Tibial nerve (tissue), 4 donors: Measurements from ENCODE around the gene NNMT. TPM values are rescaled to one million over a fixed set of nuclear protein-coding genes. Genes with fewer than 3 reads are reported as not detected.
A peak's percentile ranks its signal among the peaks of the same experiment; 100 is the strongest.

Experiments
- DNase-seq, 2 donors: peaks; one replicate each; pipeline ENCODE4 v3.0.0-alpha.2; 2019; ENCODE audit warnings: low spot score in 2 of 2
- H3K27ac ChIP-seq, 4 donors: fragments of 200-600 bp; sonication (generic) in 3 of 4; one replicate each; pipeline ENCODE4 v1.5.1; 2017 to 2019; ENCODE audit warnings: mild to moderate bottlenecking in 1 of 4
- H3K27me3 ChIP-seq, 2 donors: fragments of 200-600 bp; sonication (generic) in 1 of 2; one replicate each; pipeline versions ENCODE4 v1.5.1 to v1.6.0; 2017 to 2019
- H3K36me3 ChIP-seq, 3 donors: fragments of 200-600 bp; sonication (generic); one replicate each; pipeline ENCODE4 v1.5.1; 2018 to 2019
- H3K4me1 ChIP-seq, 4 donors: fragments of 200-600 bp; sonication (generic) in 3 of 4; one replicate each; pipeline ENCODE4 v1.5.1; 2017 to 2019
- H3K4me3 ChIP-seq, 4 donors: fragments of 200-600 bp; sonication (generic) in 3 of 4; one replicate each; pipeline ENCODE4 v1.5.1; 2017 to 2019; ENCODE audit warnings: mild to moderate bottlenecking in 1 of 4, moderate library complexity in 1 of 4
- H3K9me3 ChIP-seq, 4 donors: fragments of 200-600 bp; sonication (generic) in 3 of 4; one replicate each; pipeline ENCODE4 v1.5.1; 2017 to 2019
- EP300 ChIP-seq, 2 donors: sonication (generic); formaldehyde crosslinking; IDR thresholded peaks; one replicate each; pipeline ENCODE4 v1.6.1; 2017; ENCODE audit warnings: antibody characterized with exemption in 2 of 2, mild to moderate bottlenecking in 1 of 2
- POLR2A ChIP-seq, 2 donors: fragments of 450-650 bp; IDR thresholded peaks; one replicate each; pipeline ENCODE4 v1.6.1; 2017; ENCODE audit warnings: antibody characterized with exemption in 2 of 2, mild to moderate bottlenecking in 2 of 2, moderate library complexity in 2 of 2
- WGBS, 2 donors: methylation state at CpG; one replicate each; pipeline ENCODE4 v1.1.5; 2018; 5-methylcytosine and 5-hydroxymethylcytosine counted together
- total RNA-seq, 4 donors: library from RNA; depleted of rRNA; stranded (reverse); fragments of >200 nt; gene quantifications; one replicate each; pipeline ENCODE4 v1.1.0, GENCODE V29; 2016
- TF ChIP-seq, protein P1 (sequence below), 5 experiments: fragments of 200-600 bp in 3 of 5; fragments of 450-650 bp in 2 of 5; sonication (generic) in 3 of 5; IDR thresholded peaks; one replicate each; pipeline ENCODE4 v1.5.1; 2016 to 2019; ENCODE audit warnings: antibody characterized with exemption in 5 of 5, mild to moderate bottlenecking in 3 of 5, moderate library complexity in 2 of 5

NNMT gene
- total RNA-seq, 4 donors from 2014 or later = 520 to 1,803 (median 896) TPM

DNA sequence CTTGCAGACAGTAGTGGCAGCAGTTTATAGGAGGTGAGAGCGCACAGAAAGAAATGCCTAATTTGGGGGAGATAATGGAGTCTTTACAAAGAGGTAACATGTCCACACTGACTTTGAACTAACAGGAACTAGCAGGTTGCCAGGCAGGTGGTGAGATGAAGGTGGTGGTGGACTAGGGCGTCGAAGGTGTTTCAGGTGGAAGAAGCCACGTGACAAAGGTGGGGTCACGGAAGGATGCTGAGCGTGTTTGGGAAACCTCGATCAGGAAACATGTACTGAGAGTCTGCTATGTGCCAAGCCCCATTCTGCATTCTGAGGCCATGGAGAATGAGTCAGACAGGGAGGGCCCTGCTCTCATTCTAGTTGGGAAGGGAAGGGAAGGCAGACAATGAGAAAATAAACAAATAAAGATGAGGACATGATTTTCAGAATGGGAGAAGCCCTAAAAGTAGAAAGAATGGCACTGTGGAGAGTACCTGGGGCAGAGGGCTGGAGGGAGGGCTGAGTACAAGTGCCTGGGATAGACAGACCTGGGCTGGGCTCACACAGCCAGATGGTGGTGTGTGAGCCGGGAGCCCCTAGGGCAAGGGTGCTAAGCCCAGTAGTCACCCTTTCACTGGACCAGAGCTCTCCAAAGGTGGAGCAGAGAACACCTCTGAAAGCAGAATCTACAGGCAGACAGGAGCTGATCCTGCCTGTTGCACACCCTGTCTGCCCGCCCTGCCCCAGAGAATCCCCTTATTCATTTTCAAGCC is 16.2 kb upstream of the NNMT start:
- TF ChIP-seq POLR2A (IDR thresholded peaks at IDR 0.05) (no peak), EP300 (IDR thresholded peaks at IDR 0.05) (no peak)
- TF ChIP-seq, protein P1, sequence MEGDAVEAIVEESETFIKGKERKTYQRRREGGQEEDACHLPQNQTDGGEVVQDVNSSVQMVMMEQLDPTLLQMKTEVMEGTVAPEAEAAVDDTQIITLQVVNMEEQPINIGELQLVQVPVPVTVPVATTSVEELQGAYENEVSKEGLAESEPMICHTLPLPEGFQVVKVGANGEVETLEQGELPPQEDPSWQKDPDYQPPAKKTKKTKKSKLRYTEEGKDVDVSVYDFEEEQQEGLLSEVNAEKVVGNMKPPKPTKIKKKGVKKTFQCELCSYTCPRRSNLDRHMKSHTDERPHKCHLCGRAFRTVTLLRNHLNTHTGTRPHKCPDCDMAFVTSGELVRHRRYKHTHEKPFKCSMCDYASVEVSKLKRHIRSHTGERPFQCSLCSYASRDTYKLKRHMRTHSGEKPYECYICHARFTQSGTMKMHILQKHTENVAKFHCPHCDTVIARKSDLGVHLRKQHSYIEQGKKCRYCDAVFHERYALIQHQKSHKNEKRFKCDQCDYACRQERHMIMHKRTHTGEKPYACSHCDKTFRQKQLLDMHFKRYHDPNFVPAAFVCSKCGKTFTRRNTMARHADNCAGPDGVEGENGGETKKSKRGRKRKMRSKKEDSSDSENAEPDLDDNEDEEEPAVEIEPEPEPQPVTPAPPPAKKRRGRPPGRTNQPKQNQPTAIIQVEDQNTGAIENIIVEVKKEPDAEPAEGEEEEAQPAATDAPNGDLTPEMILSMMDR (IDR thresholded peaks at IDR 0.05) = no peak
- Histone ChIP-seq H3K27me3 (no peaks in the 10 kb centered on the region), H3K36me3 (no peaks in the 10 kb centered on the region), H3K27ac (peak overlapping the region in 2 of 4 donors; percentile 30 to 78), H3K4me1 (peaks cover 0 to 29% (median 6%) of the 10 kb centered on the region in 4 donors), H3K4me3 (no peak overlapping the region), H3K9me3 (no peaks in the 10 kb centered on the region)
- no peak for DNase-seq
- WGBS, 2 donors = 82 to 84% methylated on average over 9 of the region's 9 CpGs

DNA sequence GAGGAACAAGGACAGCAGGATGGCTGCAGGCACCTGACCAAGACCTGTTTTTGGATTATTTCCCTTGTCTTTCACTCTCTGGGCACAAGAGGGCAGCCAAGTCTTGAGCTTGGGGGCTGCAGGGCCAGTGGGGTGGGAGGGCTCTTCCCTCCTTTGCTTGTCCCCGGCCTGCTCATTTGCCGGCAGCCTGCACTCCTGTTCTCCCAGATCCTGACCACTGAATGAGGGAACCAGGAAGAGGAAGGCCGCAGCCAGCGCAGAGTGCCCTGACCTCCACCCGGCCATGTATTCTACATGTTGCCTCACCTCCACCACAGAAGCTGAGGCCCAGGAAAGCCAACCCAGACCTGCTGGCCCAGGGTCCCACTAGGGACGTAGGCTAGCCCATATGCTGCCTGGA is 15.5 kb upstream of the NNMT start:
- Histone ChIP-seq H3K9me3 (no peaks in the 10 kb centered on the region), H3K4me3 (no peak overlapping the region), H3K36me3 (no peaks in the 10 kb centered on the region), H3K4me1 (peaks cover 0 to 25% (median 6%) of the 10 kb centered on the region in 4 donors), H3K27ac (peak overlapping the region in 2 of 4 donors; percentile 30 to 78), H3K27me3 (no peaks in the 10 kb centered on the region)
- TF ChIP-seq, protein P1 (IDR thresholded peaks at IDR 0.05) = peak; percentile 14 to 68 (median 43)
- TF ChIP-seq EP300 (IDR thresholded peaks at IDR 0.05) (no peak), POLR2A (IDR thresholded peaks at IDR 0.05) (no peak)
- WGBS, 2 donors = 30 to 34% methylated on average over 3 to 6 of the region's 6 CpGs
- DNase-seq = peak in 1 of 2 donors; percentile 49

DNA sequence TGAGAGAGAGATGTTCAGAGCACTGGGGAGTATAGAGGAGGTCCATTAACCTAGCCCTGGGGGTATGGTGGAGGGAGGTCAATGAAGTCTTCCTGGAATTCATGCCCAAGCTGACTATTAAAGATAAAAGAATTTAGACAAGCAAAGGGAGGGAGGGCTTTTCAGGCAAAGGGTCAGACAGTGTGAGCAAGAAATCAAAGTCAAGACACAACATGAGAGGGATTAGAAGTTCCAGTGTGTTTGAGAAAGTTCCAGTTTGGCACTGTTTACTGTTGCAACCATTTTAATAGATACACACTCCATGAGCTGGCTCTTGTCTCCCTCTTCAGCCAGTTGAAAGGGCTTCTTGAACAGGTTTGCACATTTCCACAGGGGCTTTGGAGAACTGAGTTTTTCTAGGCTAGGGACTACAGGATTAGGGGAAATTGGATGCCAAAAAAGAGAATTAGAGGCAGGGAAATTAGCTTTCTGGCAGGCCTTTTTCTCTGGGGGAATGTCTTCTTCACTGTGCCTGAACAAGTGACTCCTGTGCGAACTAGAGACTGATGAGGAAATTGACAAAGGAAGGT is 14.7 kb upstream of the NNMT start:
- Histone ChIP-seq H3K4me3 (no peak overlapping the region), H3K4me1 (peaks cover 0 to 25% (median 6%) of the 10 kb centered on the region in 4 donors), H3K27me3 (no peaks in the 10 kb centered on the region), H3K36me3 (no peaks in the 10 kb centered on the region), H3K9me3 (no peaks in the 10 kb centered on the region), H3K27ac (peak overlapping the region in 2 of 4 donors; percentile 30 to 78)
- DNase-seq = no peak
- TF ChIP-seq, protein P1 (IDR thresholded peaks at IDR 0.05) = no peak
- TF ChIP-seq EP300 (IDR thresholded peaks at IDR 0.05) (no peak), POLR2A (IDR thresholded peaks at IDR 0.05) (no peak)
- WGBS, 2 donors = 93 to 96% methylated on average over 1 of the region's 1 CpG

DNA sequence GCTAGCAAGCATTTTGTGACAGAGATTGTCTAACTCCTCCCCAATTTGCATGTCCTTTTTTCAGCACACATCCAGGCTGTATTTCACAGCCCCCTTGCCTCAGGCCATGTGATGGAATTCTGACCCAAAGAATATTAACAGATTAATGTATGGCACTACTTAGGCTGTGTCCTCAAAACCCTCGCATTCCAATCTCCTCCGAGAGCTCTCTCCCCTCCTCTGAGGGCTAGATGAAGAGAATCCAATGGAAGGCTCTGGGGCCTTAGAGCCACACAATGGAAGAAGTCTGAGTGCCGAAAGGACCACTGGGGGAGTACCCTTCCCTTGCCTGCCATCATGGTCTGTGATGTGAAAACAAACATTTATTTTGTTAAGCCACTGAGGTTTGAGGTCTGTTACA is 13.7 kb upstream of the NNMT start:
- Histone ChIP-seq H3K4me3 (no peak overlapping the region), H3K36me3 (no peaks in the 10 kb centered on the region), H3K4me1 (peaks cover 0 to 25% (median 6%) of the 10 kb centered on the region in 4 donors), H3K27me3 (no peaks in the 10 kb centered on the region), H3K9me3 (no peaks in the 10 kb centered on the region), H3K27ac (no peak overlapping the region)
- DNase-seq = no peak
- TF ChIP-seq POLR2A (IDR thresholded peaks at IDR 0.05) = no peak
- WGBS, 2 donors = 77 to 86% methylated on average over 3 of the region's 3 CpGs

DNA sequence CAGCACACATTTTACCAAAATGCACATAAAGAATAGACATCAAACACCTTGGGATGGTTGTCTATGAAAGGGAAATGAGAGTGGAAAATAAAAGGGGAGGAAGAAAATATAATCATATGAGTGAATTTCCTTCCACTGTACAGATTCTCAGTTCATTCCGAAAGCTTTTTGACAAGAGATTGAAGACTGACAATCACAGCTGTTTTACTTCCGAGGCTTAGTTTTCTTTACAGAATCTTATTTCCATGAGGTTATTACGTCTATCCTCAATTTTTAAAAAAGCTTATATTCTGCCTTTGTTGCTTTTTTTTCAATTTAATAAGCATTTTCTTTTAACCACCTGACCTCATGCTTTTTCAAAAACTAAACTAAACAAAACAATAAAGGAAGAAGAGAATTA is 12.8 kb upstream of the NNMT start:
- H3K4me1 ChIP-seq = peaks cover 0 to 25% (median 6%) of the 10 kb centered on the region in 4 donors
- H3K9me3 ChIP-seq = no peaks in the 10 kb centered on the region
- H3K27ac ChIP-seq = no peak overlapping the region
- WGBS, 2 donors = 84 to 91% methylated on average over 3 of the region's 3 CpGs
- no peak overlapping the region for H3K4me3 ChIP-seq
- TF ChIP-seq, protein P1 (IDR thresholded peaks at IDR 0.05) = no peak
- TF ChIP-seq POLR2A (IDR thresholded peaks at IDR 0.05) (no peak), EP300 (IDR thresholded peaks at IDR 0.05) (no peak)
- H3K36me3 ChIP-seq = no peaks in the 10 kb centered on the region
- DNase-seq = no peak
- no peaks in the 10 kb centered on the region for H3K27me3 ChIP-seq
